ENCODE measurements around the gene ARHGAP10.
"Not testable (repeated sequence)": the region's sequence is repeated elsewhere in the genome, so short reads cannot be mapped to it uniquely, and the experiment has no call there.

Gene ARHGAP10

GRCh38 chr4:148064451-148064850, 332.6 kb downstream of the ARHGAP10 start:
- DNase-seq (ENCODE audit: low spot score) = no peak

- peak; percentile 81 for DNase-seq (ENCODE audit: low spot score)
Measured at GRCh38 chr4:148065075-148065474, 333.2 kb downstream of the ARHGAP10 start.

- DNase-seq (ENCODE audit: low spot score) = no peak
Measured at GRCh38 chr4:148067301-148067916, 335.5 kb downstream of the ARHGAP10 start.

- no peak for DNase-seq (ENCODE audit: low spot score)
Measured at GRCh38 chr4:148068065-148068911, 336.4 kb downstream of the ARHGAP10 start.

GRCh38 chr4:148069086-148069894, 337.4 kb downstream of the ARHGAP10 start:
- DNase-seq (ENCODE audit: low spot score) = peak; percentile 75

GRCh38 chr4:148069895-148070178, 337.9 kb downstream of the ARHGAP10 start:
- DNase-seq (ENCODE audit: low spot score) = no peak

GRCh38 chr4:148071009-148071408, 339.1 kb downstream of the ARHGAP10 start:
- no peak for DNase-seq (ENCODE audit: low spot score)

GRCh38 chr4:148072789-148073188, 340.9 kb downstream of the ARHGAP10 start:
- DNase-seq (ENCODE audit: low spot score) = no peak

GRCh38 chr4:148073349-148073748, 341.5 kb downstream of the ARHGAP10 start:
- no peak for DNase-seq (ENCODE audit: low spot score)

- no peak for DNase-seq (ENCODE audit: low spot score)
Measured at GRCh38 chr4:148074462-148074861, 342.6 kb downstream of the ARHGAP10 start.

GRCh38 chr4:148075438-148075837, 343.6 kb downstream of the ARHGAP10 start:
- no peak for DNase-seq (ENCODE audit: low spot score)

GRCh38 chr4:148076964-148077363, 345.1 kb downstream of the ARHGAP10 start:
- no peak for DNase-seq (ENCODE audit: low spot score)

GRCh38 chr4:148077581-148077980, 345.7 kb downstream of the ARHGAP10 start:
- no peak for DNase-seq (ENCODE audit: low spot score)

- DNase-seq (ENCODE audit: low spot score) = no peak
Measured at GRCh38 chr4:148078061-148078460, 346.2 kb downstream of the ARHGAP10 start.

- no peak for DNase-seq (ENCODE audit: low spot score)
Measured at GRCh38 chr4:148079961-148080360, 348.1 kb downstream of the ARHGAP10 start.

GRCh38 chr4:148081267-148081666, 349.4 kb downstream of the ARHGAP10 start:
- no peak for DNase-seq (ENCODE audit: low spot score)

GRCh38 chr4:148081745-148082144, 349.9 kb downstream of the ARHGAP10 start:
- no peak for DNase-seq (ENCODE audit: low spot score)

GRCh38 chr4:148083073-148083472, 351.2 kb downstream of the ARHGAP10 start:
- not testable (repeated sequence) for DNase-seq (ENCODE audit: low spot score)

- no peak for DNase-seq (ENCODE audit: low spot score)
Measured at GRCh38 chr4:148089624-148090023, 357.7 kb downstream of the ARHGAP10 start.

- DNase-seq (ENCODE audit: low spot score) = no peak
Measured at GRCh38 chr4:148090029-148090428, 358.1 kb downstream of the ARHGAP10 start.

- no peak for DNase-seq (ENCODE audit: low spot score)
Measured at GRCh38 chr4:148090503-148091476, 358.9 kb downstream of the ARHGAP10 start.

- DNase-seq (ENCODE audit: low spot score) = no peak
Measured at GRCh38 chr4:148091896-148092295, 360.0 kb downstream of the ARHGAP10 start.
